ENCODE measurements around the gene FBXL7.

DNA sequence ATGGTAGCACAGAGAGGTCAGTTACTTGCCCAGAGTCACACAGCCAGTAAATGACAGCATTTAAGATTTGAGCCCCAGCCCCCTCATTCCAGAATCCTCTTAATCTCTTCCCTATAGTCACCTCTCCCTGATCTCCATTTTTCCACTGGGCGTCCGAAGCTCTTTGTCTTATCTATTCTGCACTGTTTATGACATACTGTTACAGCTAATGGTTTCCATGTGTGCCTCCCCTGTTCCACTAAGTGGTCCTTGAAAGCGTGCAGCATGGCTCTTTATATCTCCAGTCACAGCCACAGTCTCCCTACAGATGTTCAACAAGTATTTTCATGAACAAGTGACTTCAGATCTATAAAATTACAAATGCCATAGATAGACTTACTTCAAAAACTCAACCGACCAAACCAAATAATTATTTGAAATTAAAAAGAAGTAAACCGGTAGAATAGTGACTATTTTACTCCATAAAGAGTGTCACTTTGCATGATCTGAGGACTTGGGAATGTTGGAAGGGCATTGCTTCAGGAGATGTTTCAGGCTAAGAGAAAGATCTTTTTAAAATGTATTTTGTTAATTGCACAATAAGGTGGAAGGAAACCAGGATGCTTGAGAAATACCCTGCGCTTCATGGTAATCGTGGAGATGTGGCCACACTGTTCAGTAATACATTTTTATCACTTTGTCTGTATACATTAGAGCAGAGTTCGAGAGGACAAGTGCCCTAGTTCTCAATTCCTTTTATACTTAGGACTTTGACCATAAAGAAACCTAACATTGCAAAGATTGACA, 237.2 kb downstream of the FBXL7 start:
- TF ChIP-seq EP300 (IDR thresholded peaks at IDR 0.05; ENCODE audit: borderline replicate concordance) (no peak), CEBPB (IDR thresholded peaks at IDR 0.05) (no peak), TAF1 (IDR thresholded peaks at IDR 0.05; ENCODE audit: low read depth) (no peak), TCF12 (IDR thresholded peaks at IDR 0.05; ENCODE audit: low read depth) (no peak), YY1 (IDR thresholded peaks at IDR 0.05; ENCODE audit: low read depth) (no peak)
- TF ChIP-seq, protein P1, sequence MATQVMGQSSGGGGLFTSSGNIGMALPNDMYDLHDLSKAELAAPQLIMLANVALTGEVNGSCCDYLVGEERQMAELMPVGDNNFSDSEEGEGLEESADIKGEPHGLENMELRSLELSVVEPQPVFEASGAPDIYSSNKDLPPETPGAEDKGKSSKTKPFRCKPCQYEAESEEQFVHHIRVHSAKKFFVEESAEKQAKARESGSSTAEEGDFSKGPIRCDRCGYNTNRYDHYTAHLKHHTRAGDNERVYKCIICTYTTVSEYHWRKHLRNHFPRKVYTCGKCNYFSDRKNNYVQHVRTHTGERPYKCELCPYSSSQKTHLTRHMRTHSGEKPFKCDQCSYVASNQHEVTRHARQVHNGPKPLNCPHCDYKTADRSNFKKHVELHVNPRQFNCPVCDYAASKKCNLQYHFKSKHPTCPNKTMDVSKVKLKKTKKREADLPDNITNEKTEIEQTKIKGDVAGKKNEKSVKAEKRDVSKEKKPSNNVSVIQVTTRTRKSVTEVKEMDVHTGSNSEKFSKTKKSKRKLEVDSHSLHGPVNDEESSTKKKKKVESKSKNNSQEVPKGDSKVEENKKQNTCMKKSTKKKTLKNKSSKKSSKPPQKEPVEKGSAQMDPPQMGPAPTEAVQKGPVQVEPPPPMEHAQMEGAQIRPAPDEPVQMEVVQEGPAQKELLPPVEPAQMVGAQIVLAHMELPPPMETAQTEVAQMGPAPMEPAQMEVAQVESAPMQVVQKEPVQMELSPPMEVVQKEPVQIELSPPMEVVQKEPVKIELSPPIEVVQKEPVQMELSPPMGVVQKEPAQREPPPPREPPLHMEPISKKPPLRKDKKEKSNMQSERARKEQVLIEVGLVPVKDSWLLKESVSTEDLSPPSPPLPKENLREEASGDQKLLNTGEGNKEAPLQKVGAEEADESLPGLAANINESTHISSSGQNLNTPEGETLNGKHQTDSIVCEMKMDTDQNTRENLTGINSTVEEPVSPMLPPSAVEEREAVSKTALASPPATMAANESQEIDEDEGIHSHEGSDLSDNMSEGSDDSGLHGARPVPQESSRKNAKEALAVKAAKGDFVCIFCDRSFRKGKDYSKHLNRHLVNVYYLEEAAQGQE (IDR thresholded peaks at IDR 0.05; ENCODE audit: low read depth): no peak

Measured in Ishikawa (cell line).